ENCODE measurements around the gene EHBP1. TPM values are rescaled to one million over a fixed set of nuclear protein-coding genes. Genes with fewer than 3 reads are reported as not detected.
"Not testable (repeated sequence)": the region's sequence is repeated elsewhere in the genome, so short reads cannot be mapped to it uniquely, and the experiment has no call there.

The EHBP1 gene
- total RNA-seq, 2 experiments from 2014 or later = 19.3 to 23.2 TPM

DNA sequence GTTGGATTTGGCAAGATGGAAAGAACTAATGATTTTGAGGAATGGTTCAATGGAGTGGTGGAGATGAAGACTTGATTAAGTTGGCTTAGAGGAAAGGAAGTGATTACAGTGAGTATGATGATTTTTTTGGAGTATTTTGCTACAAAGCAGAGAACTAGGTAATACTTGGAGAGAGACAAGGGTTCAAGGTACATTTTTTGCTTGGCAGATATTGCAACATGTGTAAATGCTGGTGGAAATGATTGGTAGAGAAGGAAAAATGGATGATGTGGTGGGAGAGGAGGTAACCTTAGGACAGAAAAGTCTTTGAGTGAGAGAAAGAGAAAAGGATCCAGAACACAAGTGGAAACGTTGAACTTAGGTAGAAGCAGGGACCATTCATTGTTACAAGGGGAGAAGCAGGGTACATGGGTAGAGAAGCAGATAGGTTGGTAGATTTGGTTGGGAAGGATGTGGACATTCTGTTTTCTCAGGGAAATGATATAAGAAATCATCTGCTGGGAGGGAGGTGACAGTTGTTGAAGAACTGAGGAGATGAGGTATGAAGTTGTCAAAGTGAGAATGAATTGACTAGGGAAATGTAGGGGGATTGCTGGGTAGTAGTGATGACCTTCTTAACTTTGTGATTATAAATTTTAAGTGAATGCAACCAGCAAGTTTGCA lies 6.5 kb downstream of the EHBP1 start:
- Mint-ChIP-seq H3K4me3 (no peak overlapping the region), H3K27me3 (no peaks in the 10 kb centered on the region), H3K9me3 (peaks cover 8% of the 10 kb centered on the region), H3K4me1 (peaks cover 13% of the 10 kb centered on the region), H3K27ac (no peak overlapping the region), H3K36me3 (ENCODE audit: low read depth) (peaks cover 25% of the 10 kb centered on the region)
- ChIA-PET CTCF (no interaction called here), POLR2A (no interaction called here)
- no peak for DNase-seq

DNA sequence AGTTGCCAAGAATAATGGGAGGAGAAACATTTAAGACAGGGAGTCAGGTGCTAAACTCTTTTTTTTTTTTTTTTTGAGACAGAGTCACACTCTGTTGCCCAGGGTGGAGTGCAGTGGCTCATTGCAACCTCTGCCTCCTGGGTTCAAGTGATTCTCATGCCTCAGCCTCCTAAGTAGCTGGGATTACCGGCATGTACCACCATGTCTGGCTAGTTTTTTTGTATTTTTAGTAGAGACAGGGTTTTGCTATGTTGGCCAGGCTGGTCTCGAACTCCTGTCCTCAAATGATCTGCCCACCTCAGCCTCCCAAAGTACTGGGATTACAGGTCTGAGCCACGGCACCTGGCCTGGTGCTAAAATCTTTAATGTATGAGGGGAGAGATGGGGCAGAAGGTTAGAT lies 7.7 kb downstream of the EHBP1 start:
- CTCF ChIA-PET = not testable (repeated sequence)

DNA sequence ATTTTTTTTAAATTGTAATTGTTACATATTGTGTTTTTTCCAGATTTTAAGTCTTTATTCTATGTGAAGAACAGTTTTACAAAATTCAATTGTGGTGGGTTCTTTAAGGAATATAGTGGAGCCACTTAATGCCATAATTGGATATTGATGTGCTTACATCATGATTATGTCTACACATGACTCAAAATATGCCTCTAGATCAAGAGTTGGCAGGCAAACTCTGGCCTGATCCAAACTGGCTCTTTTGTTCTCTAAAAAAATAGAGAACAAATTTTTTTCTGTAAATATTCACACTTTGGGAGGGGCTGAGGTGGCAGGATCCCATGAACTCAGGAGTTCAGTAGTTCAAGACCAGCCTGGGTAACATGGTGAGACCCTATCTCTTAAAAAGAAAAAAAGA lies 8.3 kb downstream of the EHBP1 start:
- H3K27ac Mint-ChIP-seq = no peak overlapping the region
- ChIA-PET CTCF (no interaction called here), POLR2A (no interaction called here)
- no peak for DNase-seq
- peaks cover 3% of the 10 kb centered on the region for H3K4me1 Mint-ChIP-seq
- peaks cover 17% of the 10 kb centered on the region for H3K36me3 Mint-ChIP-seq (ENCODE audit: low read depth)
- H3K9me3 Mint-ChIP-seq = peaks cover 3% of the 10 kb centered on the region
- H3K4me3 Mint-ChIP-seq = no peak overlapping the region
- no peaks in the 10 kb centered on the region for H3K27me3 Mint-ChIP-seq

More for the DNA sequence above, 7.7 kb downstream of the EHBP1 start:
- H3K27me3 Mint-ChIP-seq, POLR2A ChIA-PET, DNase-seq, H3K4me3 Mint-ChIP-seq, H3K27ac Mint-ChIP-seq, H3K9me3 Mint-ChIP-seq, H3K4me1 Mint-ChIP-seq: not testable (repeated sequence)
- peaks cover 23% of the 10 kb centered on the region for H3K36me3 Mint-ChIP-seq (ENCODE audit: low read depth)

DNA sequence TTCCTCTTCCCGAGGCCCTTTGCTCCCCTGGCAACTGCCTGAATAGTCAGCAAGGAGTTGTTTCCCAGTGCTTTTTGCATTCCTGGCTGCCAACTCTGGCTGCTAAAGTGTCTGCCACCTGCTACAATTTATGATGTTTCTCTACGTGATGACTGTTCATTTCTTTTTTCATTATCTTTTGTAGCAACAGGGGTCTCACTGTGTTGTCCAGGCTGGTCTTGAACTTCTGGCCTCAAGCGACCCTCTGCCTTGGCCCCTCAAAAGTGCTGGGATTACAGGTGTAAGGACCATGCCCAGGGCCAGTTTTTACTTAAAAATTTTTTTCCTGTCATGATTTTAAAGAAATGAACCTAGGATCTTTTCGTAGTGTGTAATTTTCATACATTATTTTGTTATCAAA lies 11.3 kb downstream of the EHBP1 start:
- H3K4me3 Mint-ChIP-seq = no peak overlapping the region
- no peaks in the 10 kb centered on the region for H3K9me3 Mint-ChIP-seq
- peaks cover 2% of the 10 kb centered on the region for H3K4me1 Mint-ChIP-seq
- POLR2A ChIA-PET = interaction anchor here (0.7 kb wide), 1 partner anchor 446 kb away, joined by 3 read pairs; no protein-coding TSS in a partner anchor
- H3K27ac Mint-ChIP-seq = no peak overlapping the region
- peaks cover 20% of the 10 kb centered on the region for H3K36me3 Mint-ChIP-seq (ENCODE audit: low read depth)
- H3K27me3 Mint-ChIP-seq = no peaks in the 10 kb centered on the region
- no peak for DNase-seq
- CTCF ChIA-PET = no interaction called here

DNA sequence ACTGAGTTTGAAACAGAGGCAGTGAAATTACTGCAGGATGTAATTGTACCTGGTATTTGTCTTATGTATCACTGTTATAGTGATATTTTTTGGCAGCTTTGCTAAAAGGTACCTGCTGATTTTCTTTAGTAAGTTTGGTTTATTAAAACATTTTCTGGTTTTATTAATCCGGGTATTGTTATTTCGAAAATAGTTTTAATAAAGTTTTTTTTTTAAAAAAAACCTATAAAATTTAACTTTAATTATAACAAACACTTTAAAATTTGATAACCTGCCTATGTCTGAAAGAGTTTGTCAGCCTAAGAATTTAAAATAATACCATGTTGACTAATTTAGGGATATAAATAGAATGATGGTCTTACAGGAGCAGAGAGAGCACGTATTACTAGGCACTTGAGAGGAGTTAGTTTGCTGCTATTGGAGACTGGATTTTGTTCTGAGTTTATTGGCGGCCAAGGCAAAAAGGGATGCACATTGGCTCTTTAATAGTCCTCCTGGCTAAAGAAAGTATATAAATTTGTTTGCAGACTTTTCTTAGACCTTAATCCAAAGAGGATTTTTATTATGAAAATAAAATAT lies 12.1 kb downstream of the EHBP1 start:
- no peaks in the 10 kb centered on the region for H3K27me3 Mint-ChIP-seq
- ChIA-PET POLR2A (interaction anchor here (0.7 kb wide), 1 partner anchor 445 kb away, joined by 3 read pairs; no protein-coding TSS in a partner anchor), CTCF (no interaction called here)
- DNase-seq = no peak
- H3K4me3 Mint-ChIP-seq = no peak overlapping the region
- H3K27ac Mint-ChIP-seq = no peak overlapping the region
- peaks cover 2% of the 10 kb centered on the region for H3K4me1 Mint-ChIP-seq
- H3K36me3 Mint-ChIP-seq (ENCODE audit: low read depth) = peaks cover 22% of the 10 kb centered on the region
- H3K9me3 Mint-ChIP-seq = peaks cover 2% of the 10 kb centered on the region

DNA sequence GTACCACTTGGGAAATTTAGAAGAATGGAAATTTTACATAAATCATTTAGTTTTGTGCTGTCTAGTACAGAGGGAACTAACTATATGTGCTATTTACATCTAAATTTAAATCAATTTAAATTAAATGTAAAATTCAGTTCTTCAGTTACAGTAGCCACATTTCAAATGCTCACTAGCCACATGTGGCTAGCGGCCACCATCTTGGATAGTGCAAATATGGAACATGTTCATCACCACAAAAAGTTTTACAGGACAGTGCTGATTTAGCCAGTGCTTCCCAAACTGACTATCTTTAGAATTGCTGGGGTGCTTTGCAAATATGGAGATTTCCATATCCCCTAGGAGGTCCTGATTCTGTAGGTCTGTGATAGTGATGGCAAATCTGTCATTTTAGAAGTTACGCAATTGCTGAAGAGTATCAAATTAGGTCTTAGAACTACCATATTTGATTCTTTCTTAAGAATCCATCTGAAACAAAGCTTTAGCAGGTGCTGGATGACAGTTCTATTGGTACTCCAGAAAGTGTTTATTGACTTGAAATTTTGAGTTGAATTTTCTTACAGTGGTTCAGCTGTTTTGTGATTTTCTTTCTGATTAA lies 12.8 kb downstream of the EHBP1 start:
- Mint-ChIP-seq H3K9me3 (peaks cover 9% of the 10 kb centered on the region), H3K4me3 (no peak overlapping the region), H3K27ac (no peak overlapping the region), H3K27me3 (no peaks in the 10 kb centered on the region), H3K36me3 (ENCODE audit: low read depth) (peaks cover 29% of the 10 kb centered on the region), H3K4me1 (peaks cover 2% of the 10 kb centered on the region)
- POLR2A ChIA-PET = no interaction called here
- CTCF ChIA-PET = no interaction called here
- no peak for DNase-seq

DNA sequence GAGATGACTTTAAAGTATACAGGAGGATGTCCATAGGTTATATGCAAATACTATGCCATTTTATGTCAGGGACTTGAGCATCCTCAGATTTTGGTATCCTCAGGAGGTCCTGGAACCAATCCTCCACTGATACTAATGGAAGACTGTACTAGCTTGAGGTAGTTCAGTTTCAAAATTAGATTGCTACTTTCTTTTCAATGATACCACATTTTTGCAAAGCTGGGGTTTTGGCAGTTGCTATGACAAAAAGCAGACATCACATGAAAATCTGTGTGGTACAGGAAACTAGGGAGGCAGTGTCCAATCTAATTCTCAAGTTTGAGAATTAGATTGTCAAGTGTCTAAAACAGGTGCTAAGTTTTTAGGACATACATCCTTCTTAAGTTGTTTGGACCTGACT lies 14.2 kb downstream of the EHBP1 start:
- Mint-ChIP-seq H3K4me1 (peaks cover 2% of the 10 kb centered on the region), H3K27ac (no peak overlapping the region), H3K36me3 (ENCODE audit: low read depth) (peaks cover 27% of the 10 kb centered on the region), H3K9me3 (peaks cover 14% of the 10 kb centered on the region), H3K27me3 (no peaks in the 10 kb centered on the region), H3K4me3 (no peak overlapping the region)
- ChIA-PET CTCF (no interaction called here), POLR2A (no interaction called here)
- DNase-seq = no peak

DNA sequence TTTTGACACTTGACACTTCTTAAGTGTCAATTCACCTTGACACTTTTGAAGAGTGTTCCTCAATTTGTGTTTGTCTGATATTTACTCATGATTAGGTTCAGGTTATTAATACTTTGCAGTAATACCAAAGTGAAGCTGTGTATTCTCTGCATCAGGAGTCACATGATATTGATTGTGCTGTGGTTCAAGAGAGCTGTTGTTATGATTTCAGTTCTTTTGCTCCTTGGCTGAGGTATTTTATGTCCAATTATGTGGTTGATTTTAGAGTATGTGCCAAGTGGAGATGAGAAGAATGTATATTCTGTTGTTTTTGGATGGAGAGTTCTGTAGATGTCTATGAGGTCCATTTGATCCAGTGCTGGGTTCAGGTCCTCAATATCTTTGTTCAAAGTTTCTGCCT lies 17.2 kb downstream of the EHBP1 start:
- peaks cover 18% of the 10 kb centered on the region for H3K36me3 Mint-ChIP-seq (ENCODE audit: low read depth)
- H3K27ac Mint-ChIP-seq = no peak overlapping the region
- H3K9me3 Mint-ChIP-seq = peaks cover 14% of the 10 kb centered on the region
- CTCF ChIA-PET = interaction anchor here (0.6 kb wide), 1 partner anchor 929 kb away, joined by 3 read pairs; no protein-coding TSS in a partner anchor
- POLR2A ChIA-PET = no interaction called here
- H3K4me3 Mint-ChIP-seq = no peak overlapping the region
- H3K4me1 Mint-ChIP-seq = peaks cover 2% of the 10 kb centered on the region
- no peak for DNase-seq
- no peaks in the 10 kb centered on the region for H3K27me3 Mint-ChIP-seq

DNA sequence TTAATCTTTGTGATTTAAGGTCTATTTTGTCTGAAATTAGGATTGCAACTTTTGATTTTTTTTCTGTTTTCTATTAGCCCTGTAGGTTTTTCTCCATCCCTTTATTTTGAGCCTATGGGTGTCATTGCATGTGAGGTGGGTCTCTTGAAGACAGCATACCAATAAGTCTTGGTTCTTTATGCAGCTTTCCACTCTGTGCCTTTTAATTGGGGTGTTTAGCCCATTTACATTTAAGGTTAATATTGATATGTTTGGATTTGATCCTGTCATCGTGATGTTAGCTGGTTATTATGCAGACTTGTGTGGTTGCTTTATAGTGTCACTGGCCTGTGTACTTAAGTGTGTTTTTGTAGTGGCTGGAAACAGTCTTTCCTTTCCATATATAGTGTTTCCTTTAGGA lies 17.7 kb downstream of the EHBP1 start:
- H3K9me3 Mint-ChIP-seq = peaks cover 14% of the 10 kb centered on the region
- H3K4me1 Mint-ChIP-seq = peaks cover 2% of the 10 kb centered on the region
- DNase-seq = no peak
- H3K27ac Mint-ChIP-seq = no peak overlapping the region
- H3K27me3 Mint-ChIP-seq = no peaks in the 10 kb centered on the region
- ChIA-PET CTCF (no interaction called here), POLR2A (no interaction called here)
- no peak overlapping the region for H3K4me3 Mint-ChIP-seq
- peaks cover 18% of the 10 kb centered on the region for H3K36me3 Mint-ChIP-seq (ENCODE audit: low read depth)

DNA sequence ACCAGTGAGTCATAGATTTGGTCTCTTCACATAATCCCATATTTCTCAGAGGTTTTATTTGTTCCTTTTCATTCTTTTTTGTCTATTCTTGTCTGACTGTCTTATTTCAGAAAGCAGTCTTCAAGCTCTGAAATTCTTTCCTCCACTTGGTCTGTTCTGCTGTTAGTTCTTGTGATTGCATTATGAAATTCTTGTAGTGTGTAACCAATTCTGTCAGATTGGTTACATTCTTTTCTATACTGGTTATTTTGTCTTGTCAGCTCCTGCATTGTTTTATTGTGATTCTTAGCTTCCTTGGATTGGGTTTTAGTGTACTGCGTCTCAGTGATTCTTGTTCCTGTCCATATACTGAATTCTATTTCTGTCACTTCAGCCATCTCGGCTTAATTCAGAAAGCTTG lies 18.6 kb downstream of the EHBP1 start:
- peaks cover 18% of the 10 kb centered on the region for H3K36me3 Mint-ChIP-seq (ENCODE audit: low read depth)
- no peaks in the 10 kb centered on the region for H3K27me3 Mint-ChIP-seq
- peaks cover 14% of the 10 kb centered on the region for H3K9me3 Mint-ChIP-seq
- no peak for DNase-seq
- CTCF ChIA-PET = no interaction called here
- peaks cover 2% of the 10 kb centered on the region for H3K4me1 Mint-ChIP-seq
- no peak overlapping the region for H3K4me3 Mint-ChIP-seq
- H3K27ac Mint-ChIP-seq = no peak overlapping the region
- POLR2A ChIA-PET = interaction anchor here (0.6 to 0.9 kb wide), 2 partner anchors 19 to 41 kb away, joined by 3 read pairs; partner anchors contain the start of gene EHBP1

DNA sequence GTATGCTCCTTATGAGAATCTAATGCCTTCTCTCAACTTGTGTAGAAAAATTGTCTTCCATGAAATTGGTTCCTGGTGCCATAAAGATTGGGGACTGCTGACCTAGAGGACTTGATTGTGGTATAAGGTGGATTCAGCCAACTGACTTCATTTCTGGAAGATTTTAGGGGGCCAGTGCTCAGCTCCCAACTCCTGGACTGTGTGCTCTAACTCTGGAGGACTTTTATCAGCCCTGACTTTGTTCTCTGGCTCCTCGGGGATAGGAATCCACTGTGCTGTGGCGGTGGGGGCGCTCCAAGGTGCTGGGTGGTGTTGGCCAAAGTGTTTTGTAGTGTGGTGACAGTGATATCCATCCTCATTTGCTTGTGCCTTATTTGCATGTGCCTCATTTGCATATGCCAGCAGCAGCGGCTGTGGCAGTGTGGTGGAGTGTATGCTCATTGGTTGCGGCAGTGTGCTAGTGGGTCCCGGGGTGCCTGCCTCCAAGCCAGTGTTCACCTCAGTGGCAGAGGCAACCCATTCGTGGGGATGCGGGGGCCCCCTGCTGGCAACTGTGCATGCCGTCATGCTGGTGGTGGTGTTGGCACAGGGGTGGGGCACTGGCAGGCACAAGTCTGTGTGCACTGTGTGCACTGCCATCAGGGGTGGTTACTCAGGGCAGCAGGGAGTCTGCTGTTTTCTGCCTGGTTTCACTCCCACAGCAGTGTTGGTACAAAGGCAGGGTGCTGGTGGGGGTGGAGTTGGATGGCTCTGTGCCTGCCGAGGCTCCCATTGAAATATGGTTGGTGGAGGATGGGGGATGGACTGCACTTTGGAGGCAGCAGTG lies 19.6 kb downstream of the EHBP1 start:
- Mint-ChIP-seq H3K4me1 (no peaks in the 10 kb centered on the region), H3K27ac (no peak overlapping the region), H3K4me3 (no peak overlapping the region), H3K36me3 (ENCODE audit: low read depth) (peaks cover 16% of the 10 kb centered on the region), H3K27me3 (no peaks in the 10 kb centered on the region), H3K9me3 (peaks cover 14% of the 10 kb centered on the region)
- CTCF ChIA-PET = interaction anchor here (0.6 kb wide), 2 partner anchors 31 to 268 kb away, joined by 3 read pairs; no protein-coding TSS in a partner anchor
- POLR2A ChIA-PET = no interaction called here
- DNase-seq = peak; percentile 25

DNA sequence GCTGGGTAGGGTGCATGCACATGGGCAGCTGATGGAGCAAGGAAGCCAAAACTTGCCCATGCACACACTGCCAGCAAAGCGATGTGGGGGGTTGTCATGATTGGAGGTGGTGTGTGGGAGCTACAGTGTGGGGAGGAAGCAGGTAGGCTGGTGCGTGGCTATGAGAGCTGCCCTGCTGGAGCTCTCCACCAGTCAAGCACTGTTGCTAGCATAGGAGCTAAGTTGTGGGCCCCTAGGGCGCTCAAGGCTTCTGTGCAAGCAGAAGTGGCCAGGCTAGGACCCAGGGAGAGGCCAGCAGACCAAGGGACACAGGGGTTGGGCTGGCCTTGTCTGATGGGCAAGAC lies 20.2 kb downstream of the EHBP1 start:
- H3K9me3 Mint-ChIP-seq = peaks cover 14% of the 10 kb centered on the region
- no peaks in the 10 kb centered on the region for H3K27me3 Mint-ChIP-seq
- H3K36me3 Mint-ChIP-seq (ENCODE audit: low read depth) = peaks cover 16% of the 10 kb centered on the region
- CTCF ChIA-PET = interaction anchor here (0.6 kb wide), 2 partner anchors 31 to 269 kb away, joined by 3 read pairs; no protein-coding TSS in a partner anchor
- H3K4me1 Mint-ChIP-seq = no peaks in the 10 kb centered on the region
- POLR2A ChIA-PET = no interaction called here
- no peak overlapping the region for H3K4me3 Mint-ChIP-seq
- no peak overlapping the region for H3K27ac Mint-ChIP-seq
- DNase-seq = no peak

DNA sequence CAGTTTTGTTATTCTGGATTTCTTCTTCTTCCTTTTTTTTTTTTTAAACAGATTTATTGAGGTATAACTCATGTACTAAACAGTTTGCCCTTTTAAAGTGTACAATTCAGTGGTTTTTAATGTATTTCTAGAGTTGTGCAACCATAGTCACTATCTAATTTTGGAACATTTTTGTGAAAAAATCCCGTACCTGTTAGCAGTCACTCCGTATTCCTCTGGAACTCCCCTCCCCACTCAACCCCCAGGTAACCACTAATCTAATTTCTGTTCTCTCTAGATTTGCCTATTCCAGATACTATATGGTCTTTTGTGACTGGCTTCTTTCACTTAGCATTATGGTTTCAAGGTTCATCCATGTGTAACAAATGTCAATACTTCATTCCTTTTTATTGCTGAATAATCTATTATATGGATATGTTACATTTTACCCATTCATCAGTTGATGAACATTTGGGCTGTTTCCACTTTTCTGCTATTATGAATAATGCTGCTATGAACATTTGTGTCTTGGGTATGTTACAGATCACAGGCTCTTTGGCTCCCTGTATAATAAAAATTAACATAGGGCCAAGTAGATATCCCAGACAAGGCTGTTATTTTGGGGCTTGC lies 21.9 kb downstream of the EHBP1 start:
- H3K4me1 Mint-ChIP-seq = no peaks in the 10 kb centered on the region
- H3K36me3 Mint-ChIP-seq (ENCODE audit: low read depth) = peaks cover 15% of the 10 kb centered on the region
- no peak for DNase-seq
- ChIA-PET CTCF (no interaction called here), POLR2A (no interaction called here)
- H3K27me3 Mint-ChIP-seq = no peaks in the 10 kb centered on the region
- no peak overlapping the region for H3K4me3 Mint-ChIP-seq
- H3K9me3 Mint-ChIP-seq = peaks cover 23% of the 10 kb centered on the region
- no peak overlapping the region for H3K27ac Mint-ChIP-seq
